Transverse colon (tissue), 4 donors: ENCODE measurements around the gene FAM53A.

Experiments used
- POLR2A ChIP-seq: fragments of 450-650 bp; IDR thresholded peaks from one replicate; pipeline ENCODE4 v1.6.1; 2016; ENCODE audit warnings: antibody characterized with exemption, mild to moderate bottlenecking, moderate library complexity
- POLR2AphosphoS5 ChIP-seq, 3 donors: sonication (generic); formaldehyde crosslinking; IDR thresholded peaks; one replicate each; pipeline ENCODE4 v1.6.1; 2016; ENCODE audit warnings: antibody characterized with exemption in 3 of 3
- TF ChIP-seq, protein P1 (sequence below), 5 experiments: fragments of 200-600 bp in 3 of 5; fragments of 450-650 bp in 2 of 5; sonication (generic) in 3 of 5; IDR thresholded peaks; 1 replicate in 2 of 5; 2 replicates in 3 of 5; pipeline ENCODE4 v1.5.1; 2016 to 2017; ENCODE audit warnings: antibody characterized with exemption in 5 of 5, inconsistent platforms in 3 of 5, mild to moderate bottlenecking in 2 of 5, moderate library complexity in 1 of 5

DNA sequence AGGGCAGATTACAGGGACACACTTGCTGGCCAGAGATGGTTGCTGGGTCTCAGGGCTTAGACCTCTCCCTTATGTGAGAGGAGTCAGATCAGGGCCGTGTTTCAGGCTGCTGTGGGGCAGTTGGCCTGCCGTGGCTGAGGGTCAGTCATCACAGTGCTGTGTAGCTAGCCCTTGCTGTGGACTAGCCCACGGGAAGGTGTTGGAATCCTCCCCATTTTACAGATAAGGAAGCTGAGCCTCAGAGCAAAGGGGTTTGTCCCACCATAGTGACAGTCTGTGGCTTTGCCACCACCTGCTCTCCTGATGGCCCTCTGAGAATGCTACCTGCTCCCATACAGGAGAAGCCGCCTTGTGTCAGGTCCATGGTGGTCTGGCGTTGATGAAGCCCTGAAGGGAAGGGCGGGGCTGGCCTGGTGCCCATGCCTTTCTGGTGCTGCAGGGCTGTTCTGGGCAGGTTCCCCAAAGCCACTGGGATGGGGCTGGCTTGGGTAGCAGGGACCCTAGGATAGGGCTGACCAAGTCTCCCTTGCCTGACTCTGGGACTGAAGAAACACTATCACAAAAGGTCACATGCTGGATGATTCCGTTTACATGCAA is 2.4 kb upstream of the FAM53A start:
- TF ChIP-seq, protein P1, sequence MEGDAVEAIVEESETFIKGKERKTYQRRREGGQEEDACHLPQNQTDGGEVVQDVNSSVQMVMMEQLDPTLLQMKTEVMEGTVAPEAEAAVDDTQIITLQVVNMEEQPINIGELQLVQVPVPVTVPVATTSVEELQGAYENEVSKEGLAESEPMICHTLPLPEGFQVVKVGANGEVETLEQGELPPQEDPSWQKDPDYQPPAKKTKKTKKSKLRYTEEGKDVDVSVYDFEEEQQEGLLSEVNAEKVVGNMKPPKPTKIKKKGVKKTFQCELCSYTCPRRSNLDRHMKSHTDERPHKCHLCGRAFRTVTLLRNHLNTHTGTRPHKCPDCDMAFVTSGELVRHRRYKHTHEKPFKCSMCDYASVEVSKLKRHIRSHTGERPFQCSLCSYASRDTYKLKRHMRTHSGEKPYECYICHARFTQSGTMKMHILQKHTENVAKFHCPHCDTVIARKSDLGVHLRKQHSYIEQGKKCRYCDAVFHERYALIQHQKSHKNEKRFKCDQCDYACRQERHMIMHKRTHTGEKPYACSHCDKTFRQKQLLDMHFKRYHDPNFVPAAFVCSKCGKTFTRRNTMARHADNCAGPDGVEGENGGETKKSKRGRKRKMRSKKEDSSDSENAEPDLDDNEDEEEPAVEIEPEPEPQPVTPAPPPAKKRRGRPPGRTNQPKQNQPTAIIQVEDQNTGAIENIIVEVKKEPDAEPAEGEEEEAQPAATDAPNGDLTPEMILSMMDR (IDR thresholded peaks at IDR 0.05): no peak
- TF ChIP-seq POLR2AphosphoS5 (IDR thresholded peaks at IDR 0.05) (no peak), POLR2A (no peak)
